GM21528 (cell line): ENCODE measurements around the gene RUNX3.

Source experiments
- ATAC-seq: cut with Tn5 transposase; IDR thresholded peaks from one replicate; pipeline ENCODE4 v1.9.1; 2021; ENCODE audit warnings: mild to moderate bottlenecking, moderate library complexity; ENCODE audit not compliant: unreplicated experiment, low FRiP score

The RUNX3 gene

DNA sequence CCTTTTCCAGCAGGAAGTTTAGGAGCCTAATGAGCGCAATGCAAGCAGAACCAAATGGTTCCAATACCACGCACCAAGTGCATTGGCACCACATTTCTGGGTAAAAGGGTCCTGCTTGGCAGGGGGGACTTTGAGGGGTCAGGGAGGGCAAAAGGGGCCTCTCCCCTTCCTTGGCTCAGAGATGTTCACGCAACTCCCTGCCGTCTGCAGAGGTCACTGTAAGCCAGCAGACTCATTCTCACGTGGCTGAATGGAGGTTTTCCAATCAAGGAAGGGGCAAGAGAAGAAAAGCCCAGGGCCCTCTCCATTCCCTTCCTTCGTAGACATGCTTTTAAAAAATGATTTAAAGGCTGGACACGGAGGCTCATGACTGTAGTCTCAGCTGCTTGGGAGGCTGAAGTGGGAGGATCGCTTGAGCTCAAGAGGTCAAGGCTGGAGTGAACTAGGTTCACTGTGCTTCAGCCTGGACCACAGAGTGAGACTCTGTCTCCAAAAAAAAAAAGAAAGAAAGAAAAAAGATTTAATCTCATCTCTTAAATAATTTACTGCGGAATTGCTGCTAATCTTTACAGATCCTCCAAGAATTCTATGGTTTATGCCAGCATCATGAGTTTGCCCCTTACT lies 80.3 kb downstream of the RUNX3 start:
- ATAC-seq: no peak
